ENCODE data around the gene HNRNPA1.

HNRNPA1 gene

GRCh38 chr12:54253240-54253639 lies 27.3 kb upstream of the HNRNPA1 start:
- no peak for TF ChIP-seq ESRRG (CRISPR knock-in tag; IDR thresholded peaks at IDR 0.05)
- no peak for TF ChIP-seq ZNF565 (CRISPR knock-in tag; conservative IDR thresholded peaks at IDR 0.05; ENCODE audit: low read depth)
- TF ChIP-seq POU6F1 (CRISPR knock-in tag; IDR thresholded peaks at IDR 0.05; ENCODE audit: borderline replicate concordance, low read depth), result no peak
- no peak for TF ChIP-seq ARNTL (CRISPR knock-in tag; IDR thresholded peaks at IDR 0.05; ENCODE audit: borderline replicate concordance, low read depth)

GRCh38 chr12:54257332-54257731 lies 23.2 kb upstream of the HNRNPA1 start:
- TF ChIP-seq PPARA (CRISPR knock-in tag; IDR thresholded peaks at IDR 0.05; ENCODE audit: borderline replicate concordance) (no peak), GLIS3 (CRISPR knock-in tag; IDR thresholded peaks at IDR 0.05) (no peak), ESRRG (CRISPR knock-in tag; IDR thresholded peaks at IDR 0.05) (no peak), CREB5 (CRISPR knock-in tag; IDR thresholded peaks at IDR 0.05; ENCODE audit: low read depth) (no peak), CSRNP3 (CRISPR knock-in tag; IDR thresholded peaks at IDR 0.05) (no peak), ZFP30 (CRISPR knock-in tag; IDR thresholded peaks at IDR 0.05) (no peak), ZNF565 (CRISPR knock-in tag; conservative IDR thresholded peaks at IDR 0.05; ENCODE audit: low read depth) (no peak), POU6F1 (CRISPR knock-in tag; IDR thresholded peaks at IDR 0.05; ENCODE audit: borderline replicate concordance, low read depth) (no peak)
- no peak for ATAC-seq

More at GRCh38 chr12:54253240-54253639, 27.3 kb upstream of the HNRNPA1 start:
- ATAC-seq, result no peak; the same call in 2 of the 3 replicates

GRCh38 chr12:54258201-54258681 lies 22.3 kb upstream of the HNRNPA1 start:
- TF ChIP-seq ARNTL (CRISPR knock-in tag; IDR thresholded peaks at IDR 0.05; ENCODE audit: borderline replicate concordance, low read depth) (no peak), TOX (CRISPR knock-in tag; IDR thresholded peaks at IDR 0.05; ENCODE audit: borderline replicate concordance) (no peak), CSDC2 (CRISPR knock-in tag; IDR thresholded peaks at IDR 0.05) (no peak), ZFP3 (CRISPR knock-in tag; IDR thresholded peaks at IDR 0.05) (no peak), CSRNP3 (CRISPR knock-in tag; IDR thresholded peaks at IDR 0.05) (no peak), SNAI2 (CRISPR knock-in tag; IDR thresholded peaks at IDR 0.05) (no peak), OSR1 (CRISPR knock-in tag; IDR thresholded peaks at IDR 0.05) (no peak), ISL1 (CRISPR knock-in tag; IDR thresholded peaks at IDR 0.05) (no peak), ZNF70 (CRISPR knock-in tag; IDR thresholded peaks at IDR 0.05) (no peak), ESRRG (CRISPR knock-in tag; IDR thresholded peaks at IDR 0.05) (no peak), ZC3H10 (CRISPR knock-in tag; IDR thresholded peaks at IDR 0.05) (no peak)
- ATAC-seq, result no peak; the same call in 2 of the 3 replicates

GRCh38 chr12:54259194-54260011 lies 21.1 kb upstream of the HNRNPA1 start:
- peak; percentile 83 for ATAC-seq
- TF ChIP-seq PPARA (CRISPR knock-in tag; IDR thresholded peaks at IDR 0.05; ENCODE audit: borderline replicate concordance), result no peak
- TF ChIP-seq ZNF565 (CRISPR knock-in tag; conservative IDR thresholded peaks at IDR 0.05; ENCODE audit: low read depth), result no peak
- 0 out of 2 replicates have a peak, but pooled peaks have one; percentile 33 for TF ChIP-seq CREB5 (CRISPR knock-in tag; IDR thresholded peaks at IDR 0.05; ENCODE audit: low read depth)
- TF ChIP-seq GLIS3 (CRISPR knock-in tag; IDR thresholded peaks at IDR 0.05), result no peak
- TF ChIP-seq ZNF70 (CRISPR knock-in tag; IDR thresholded peaks at IDR 0.05), result peak; percentile 96
- no peak for TF ChIP-seq ZNF8 (CRISPR knock-in tag; IDR thresholded peaks at IDR 0.05)
- TF ChIP-seq PATZ1 (CRISPR knock-in tag; IDR thresholded peaks at IDR 0.05; ENCODE audit: borderline replicate concordance), result peak; percentile 38; the same call in 1 of the 2 replicates
- TF ChIP-seq CSRNP3 (CRISPR knock-in tag; IDR thresholded peaks at IDR 0.05), result no peak
- TF ChIP-seq RARB (CRISPR knock-in tag; IDR thresholded peaks at IDR 0.05), result no peak
- TF ChIP-seq SNAI2 (CRISPR knock-in tag; IDR thresholded peaks at IDR 0.05), result no peak

Data from SK-N-SH treated with all-trans-retinoic acid at 6 μM for 48 hours (cell line).